HEK293T (cell line): ENCODE data around the gene NINJ2.
A peak's percentile ranks its signal among the peaks of the same experiment; 100 is the strongest.

Source experiments
- CTCF ChIA-PET: fragments of 350-600 bp; formaldehyde crosslinking; extraction: SDS; loops from one replicate; lab custom pipeline; 2021; ENCODE audit warnings: antibody characterized with exemption, inconsistent platforms; lab: Yijun Ruan, JAX
- POLR2A ChIA-PET: fragments of 350-600 bp; formaldehyde crosslinking; extraction: SDS; loops from one replicate; lab custom pipeline; 2020; ENCODE audit warnings: antibody characterized with exemption, inconsistent platforms; lab: Yijun Ruan, JAX
- DNase-seq: peaks from one replicate; pipeline ENCODE4 v3.0.0; 2012; ENCODE audit warnings: mixed read lengths; ENCODE audit errors: extremely low spot score
- ARNT ChIP-seq: fragments of 450-650 bp; IDR thresholded peaks from 2 replicates; pipeline ENCODE4 v1.6.1; 2017; ENCODE audit warnings: mild to moderate bottlenecking
- BHLHE40 ChIP-seq: fragments of 450-650 bp; IDR thresholded peaks from 2 replicates; pipeline ENCODE4 v1.6.1; 2016; ENCODE audit warnings: mild to moderate bottlenecking, moderate library complexity, borderline replicate concordance
- CTBP1 ChIP-seq: fragments of 450-650 bp; IDR thresholded peaks from 2 replicates; pipeline ENCODE4 v1.6.1; 2016; ENCODE audit warnings: borderline replicate concordance
- ELF4 ChIP-seq: fragments of 450-650 bp; IDR thresholded peaks from 2 replicates; pipeline ENCODE4 v1.6.1; 2017; ENCODE audit warnings: antibody characterized with exemption
- FOXA1 ChIP-seq: fragments of 450-650 bp; IDR thresholded peaks from 2 replicates; pipeline ENCODE4 v1.6.1; 2016; ENCODE audit warnings: mild to moderate bottlenecking
- FOXK2 ChIP-seq: fragments of 450-650 bp; IDR thresholded peaks from 2 replicates; pipeline ENCODE4 v1.6.1; 2016; ENCODE audit warnings: mild to moderate bottlenecking
- FOXM1 ChIP-seq: fragments of 450-650 bp; IDR thresholded peaks from 2 replicates; pipeline ENCODE4 v1.6.1; 2017; ENCODE audit warnings: mild to moderate bottlenecking, borderline replicate concordance
- HDGF ChIP-seq: fragments of 450-650 bp; IDR thresholded peaks from 2 replicates; pipeline ENCODE4 v1.6.1; 2017; ENCODE audit warnings: antibody characterized with exemption, borderline replicate concordance
- L3MBTL2 ChIP-seq: fragments of 450-650 bp; conservative IDR thresholded peaks from 2 replicates; pipeline ENCODE4 v1.6.1; 2016; ENCODE audit warnings: mild to moderate bottlenecking
- LEF1 ChIP-seq: fragments of 450-650 bp; IDR thresholded peaks from 2 replicates; pipeline ENCODE4 v1.6.1; 2017; ENCODE audit warnings: mild to moderate bottlenecking, borderline replicate concordance
- NFRKB ChIP-seq: fragments of 450-650 bp; IDR thresholded peaks from 2 replicates; pipeline ENCODE4 v1.6.1; 2016; ENCODE audit warnings: mild to moderate bottlenecking, moderate library complexity
- SP1 ChIP-seq: fragments of 450-650 bp; IDR thresholded peaks from 2 replicates; pipeline ENCODE4 v1.6.1; 2017
- SUZ12 ChIP-seq: fragments of 450-650 bp; IDR thresholded peaks from 2 replicates; pipeline ENCODE4 v1.6.1; 2016; ENCODE audit warnings: mild to moderate bottlenecking
- TARDBP ChIP-seq: fragments of 450-650 bp; IDR thresholded peaks from 2 replicates; pipeline ENCODE4 v1.6.1; 2016
- ZNF384 ChIP-seq: fragments of 450-650 bp; IDR thresholded peaks from 2 replicates; pipeline ENCODE4 v1.6.1; 2016
- TF ChIP-seq, protein P1 (sequence below): fragments of 450-650 bp; IDR thresholded peaks from 2 replicates; pipeline ENCODE4 v1.6.1; 2016

NINJ2 gene

GRCh38 chr12:592024-592505, 71.2 kb downstream of the NINJ2 start:
- POLR2A ChIA-PET, result no interaction called here
- no peak for DNase-seq
- CTCF ChIA-PET, result interaction anchor here (1.0 to 2.0 kb wide), 2 partner anchors 8 to 16 kb away, joined by 4 to 6 read pairs; no protein-coding TSS in a partner anchor
- TF ChIP-seq FOXK2, result no peak

DNA sequence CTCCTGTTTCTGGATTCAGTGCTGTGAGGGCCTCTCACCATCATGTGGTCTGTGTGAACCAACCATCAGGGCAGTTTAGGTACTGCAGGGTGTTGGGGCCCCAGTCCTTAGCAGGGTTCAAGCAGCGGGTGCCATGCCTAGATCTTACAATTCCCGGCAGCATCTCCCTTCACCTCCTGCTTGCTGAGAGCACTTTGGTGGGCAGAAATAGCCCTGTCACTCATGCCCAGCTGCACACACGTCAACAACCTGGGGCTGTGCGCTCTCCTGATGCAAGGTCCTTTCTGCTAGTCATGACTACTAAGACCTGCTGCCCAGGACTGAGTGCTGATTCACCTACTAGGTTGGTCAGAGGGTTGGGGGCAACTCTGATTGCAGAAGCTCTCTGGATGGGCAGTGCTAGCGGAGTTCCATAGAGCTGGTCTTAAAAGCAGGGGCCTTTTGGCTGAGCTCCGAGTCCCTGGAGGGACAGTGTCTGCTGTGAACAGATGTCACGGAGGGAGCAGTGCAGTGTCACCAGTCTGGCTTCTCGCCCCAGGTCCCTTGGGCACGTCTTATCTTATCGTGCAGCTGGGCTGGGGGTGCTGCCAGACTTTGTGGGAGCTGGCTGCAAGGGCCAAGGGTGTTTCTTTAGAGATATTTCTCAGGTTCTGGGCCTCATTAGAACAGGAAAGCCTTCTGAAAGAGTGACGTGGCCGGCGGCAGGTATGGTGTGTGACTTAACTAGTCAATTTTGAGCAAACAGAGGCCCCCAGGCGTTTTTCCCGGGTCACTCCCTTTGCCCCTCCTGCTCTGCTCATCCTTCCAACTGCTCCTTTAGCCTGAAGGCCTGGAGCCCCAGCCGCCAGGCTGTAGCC, 71.8 kb downstream of the NINJ2 start:
- CTCF ChIA-PET, result interaction anchor here (0.9 to 1.0 kb wide), 2 partner anchors 9 to 160 kb away, joined by 3 to 4 read pairs; no protein-coding TSS in a partner anchor
- peak; percentile 9 for DNase-seq
- TF ChIP-seq L3MBTL2, result no peak
- TF ChIP-seq SP1, result no peak
- no peak for TF ChIP-seq BHLHE40
- no peak for TF ChIP-seq TARDBP
- no peak for TF ChIP-seq ELF4
- TF ChIP-seq, protein P1, sequence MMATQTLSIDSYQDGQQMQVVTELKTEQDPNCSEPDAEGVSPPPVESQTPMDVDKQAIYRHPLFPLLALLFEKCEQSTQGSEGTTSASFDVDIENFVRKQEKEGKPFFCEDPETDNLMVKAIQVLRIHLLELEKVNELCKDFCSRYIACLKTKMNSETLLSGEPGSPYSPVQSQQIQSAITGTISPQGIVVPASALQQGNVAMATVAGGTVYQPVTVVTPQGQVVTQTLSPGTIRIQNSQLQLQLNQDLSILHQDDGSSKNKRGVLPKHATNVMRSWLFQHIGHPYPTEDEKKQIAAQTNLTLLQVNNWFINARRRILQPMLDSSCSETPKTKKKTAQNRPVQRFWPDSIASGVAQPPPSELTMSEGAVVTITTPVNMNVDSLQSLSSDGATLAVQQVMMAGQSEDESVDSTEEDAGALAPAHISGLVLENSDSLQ, result no peak; the same call in 1 of the 2 replicates
- TF ChIP-seq NFRKB, result no peak
- TF ChIP-seq LEF1, result no peak
- TF ChIP-seq FOXA1, result no peak
- TF ChIP-seq SUZ12, result no peak
- no peak for TF ChIP-seq FOXM1
- no peak for TF ChIP-seq ARNT
- no peak for TF ChIP-seq FOXK2
- no peak for TF ChIP-seq CTBP1
- TF ChIP-seq HDGF, result no peak
- POLR2A ChIA-PET, result no interaction called here

GRCh38 chr12:590206-590750, 73.0 kb downstream of the NINJ2 start:
- ChIA-PET CTCF (interaction anchor here (0.9 kb wide), 1 partner anchor 161 kb away, joined by 3 read pairs; no protein-coding TSS in a partner anchor), POLR2A (no interaction called here)
- TF ChIP-seq ARNT, result no peak
- TF ChIP-seq ELF4, result no peak
- TF ChIP-seq HDGF, result no peak
- no peak for DNase-seq

DNA sequence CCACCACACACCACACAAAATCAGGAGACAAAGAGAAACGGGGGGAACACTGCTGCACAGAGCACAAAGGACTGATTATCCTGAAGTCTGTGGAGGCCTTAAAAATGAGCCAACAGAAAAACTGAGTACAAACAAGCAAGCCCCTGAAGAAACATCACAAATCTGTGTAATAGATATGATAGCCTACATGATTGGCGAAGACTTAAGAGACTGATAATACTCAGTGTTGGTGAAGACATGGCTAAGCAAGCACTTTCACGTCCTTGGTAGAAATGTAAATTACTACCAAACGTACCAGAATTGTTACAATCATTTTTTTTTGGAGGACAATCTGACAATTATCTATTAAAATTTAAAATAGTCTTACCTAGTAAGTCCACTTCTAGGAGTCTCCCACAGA, 74.6 kb downstream of the NINJ2 start:
- DNase-seq, result no peak
- ChIA-PET CTCF (no interaction called here), POLR2A (no interaction called here)
- no peak for TF ChIP-seq ZNF384
- no peak for TF ChIP-seq ELF4
- no peak for TF ChIP-seq LEF1
- no peak for TF ChIP-seq NFRKB

GRCh38 chr12:588024-588322, 75.3 kb downstream of the NINJ2 start:
- TF ChIP-seq FOXM1 (no peak), HDGF (no peak), FOXA1 (no peak), ZNF384 (no peak), NFRKB (no peak), SUZ12 (no peak), TARDBP (no peak), ARNT (no peak), ELF4 (no peak)
- TF ChIP-seq, protein P1, result no peak
- no peak for DNase-seq
- CTCF ChIA-PET, result no interaction called here
- POLR2A ChIA-PET, result no interaction called here

GRCh38 chr12:587132-588023, 75.9 kb downstream of the NINJ2 start:
- POLR2A ChIA-PET, result no interaction called here
- DNase-seq, result no peak
- TF ChIP-seq SUZ12, result no peak
- TF ChIP-seq CTBP1, result no peak
- TF ChIP-seq FOXM1, result no peak
- TF ChIP-seq TARDBP, result no peak
- TF ChIP-seq NFRKB, result no peak
- TF ChIP-seq HDGF, result no peak
- TF ChIP-seq FOXK2, result no peak
- CTCF ChIA-PET, result no interaction called here
